ENCODE measurements around the gene RTL5.

The RTL5 gene

GRCh38 chrX:72123471-72124185, 8.1 kb downstream of the RTL5 start:
- no peak for ATAC-seq (ENCODE audit: low read depth)
- Histone ChIP-seq H3K36me3 (ENCODE audit: low read depth) (no peaks in the 10 kb centered on the region), H3K27me3 (ENCODE audit: insufficient read depth, poor library complexity, severe bottlenecking) (no peaks in the 10 kb centered on the region), H3K9me3 (ENCODE audit: severe bottlenecking) (no peaks in the 10 kb centered on the region), H3K4me1 (ENCODE audit: insufficient read depth, poor library complexity, severe bottlenecking) (peaks cover 3% of the 10 kb centered on the region), H3K27ac (ENCODE audit: poor library complexity, severe bottlenecking) (no peak overlapping the region), H3K4me3 (ENCODE audit: severe bottlenecking) (no peak overlapping the region)
- no peak for TF ChIP-seq CTCF (IDR thresholded peaks at IDR 0.05; ENCODE audit: poor library complexity, severe bottlenecking)
- no peak for DNase-seq (ENCODE audit: low spot score)

- ATAC-seq (ENCODE audit: low read depth), result no peak
- DNase-seq (ENCODE audit: low spot score), result no peak
- no peaks in the 10 kb centered on the region for H3K27me3 ChIP-seq (ENCODE audit: insufficient read depth, poor library complexity, severe bottlenecking)
- H3K4me3 ChIP-seq (ENCODE audit: severe bottlenecking), result no peak overlapping the region
- peaks cover 3% of the 10 kb centered on the region for H3K4me1 ChIP-seq (ENCODE audit: insufficient read depth, poor library complexity, severe bottlenecking)
- no peaks in the 10 kb centered on the region for H3K9me3 ChIP-seq (ENCODE audit: severe bottlenecking)
- H3K36me3 ChIP-seq (ENCODE audit: low read depth), result no peaks in the 10 kb centered on the region
- no peak overlapping the region for H3K27ac ChIP-seq (ENCODE audit: poor library complexity, severe bottlenecking)
- no peak for TF ChIP-seq CTCF (IDR thresholded peaks at IDR 0.05; ENCODE audit: poor library complexity, severe bottlenecking)
These were observed 8.9 kb downstream of the RTL5 start for GRCh38 chrX:72122621-72123337.

- Histone ChIP-seq H3K4me1 (ENCODE audit: insufficient read depth, poor library complexity, severe bottlenecking) (peaks cover 3% of the 10 kb centered on the region), H3K36me3 (ENCODE audit: low read depth) (no peaks in the 10 kb centered on the region), H3K27me3 (ENCODE audit: insufficient read depth, poor library complexity, severe bottlenecking) (no peaks in the 10 kb centered on the region), H3K27ac (ENCODE audit: poor library complexity, severe bottlenecking) (no peak overlapping the region), H3K4me3 (ENCODE audit: severe bottlenecking) (no peak overlapping the region), H3K9me3 (ENCODE audit: severe bottlenecking) (no peaks in the 10 kb centered on the region)
- TF ChIP-seq CTCF (IDR thresholded peaks at IDR 0.05; ENCODE audit: poor library complexity, severe bottlenecking), result no peak
- DNase-seq (ENCODE audit: low spot score) (no peak), ATAC-seq (ENCODE audit: low read depth) (0 out of 3 replicates have a peak, but pooled peaks have one; percentile 44)
These were observed 10.3 kb downstream of the RTL5 start for GRCh38 chrX:72121383-72121782.

- H3K9me3 ChIP-seq (ENCODE audit: severe bottlenecking), result no peaks in the 10 kb centered on the region
- no peak overlapping the region for H3K4me3 ChIP-seq (ENCODE audit: severe bottlenecking)
- no peak overlapping the region for H3K27ac ChIP-seq (ENCODE audit: poor library complexity, severe bottlenecking)
- H3K36me3 ChIP-seq (ENCODE audit: low read depth), result no peaks in the 10 kb centered on the region
- H3K27me3 ChIP-seq (ENCODE audit: insufficient read depth, poor library complexity, severe bottlenecking), result no peaks in the 10 kb centered on the region
- no peak for DNase-seq (ENCODE audit: low spot score)
- ATAC-seq (ENCODE audit: low read depth), result no peak
- H3K4me1 ChIP-seq (ENCODE audit: insufficient read depth, poor library complexity, severe bottlenecking), result peaks cover 3% of the 10 kb centered on the region
- no peak for TF ChIP-seq CTCF (IDR thresholded peaks at IDR 0.05; ENCODE audit: poor library complexity, severe bottlenecking)
These were observed 10.9 kb downstream of the RTL5 start for GRCh38 chrX:72120837-72121236.
